Endothelial cell of umbilical vein (primary cell): ENCODE results near the gene TWF2. TPM values are rescaled to one million over a fixed set of nuclear protein-coding genes. Genes with fewer than 3 reads are reported as not detected.
A peak's percentile ranks its signal among the peaks of the same experiment; 100 is the strongest.

Source experiments
- BruUV-seq: library from RNA; stranded (reverse); fragments of 400-500 nt; replicated peaks from 2 replicates; lab custom pipeline; 2021; lab: Mats Ljungman, UMichigan
- CTCF ChIA-PET: fragments of 300-600, 350-600 bp; sonication (Branson Sonifier 250); formaldehyde crosslinking; loops from one replicate; lab custom pipeline; 2021; ENCODE audit warnings: antibody characterized with exemption, inconsistent platforms; lab: Charles Lee
- POLR2A ChIA-PET: fragments of 300-600, 350-600 bp; sonication (Branson Sonifier 250); formaldehyde crosslinking; loops from one replicate; lab custom pipeline; 2021; ENCODE audit warnings: antibody characterized with exemption, inconsistent platforms; lab: Charles Lee
- DNase-seq: peaks from one replicate; pipeline ENCODE4 v3.0.0-alpha.2; 2011; ENCODE audit warnings: low read depth, low spot score
- FAIRE-seq: peaks from 2 replicates; lab custom pipeline; 2011; peaks lifted over from hg19 to GRCh38; lab: Jason Lieb, UNC
- H2AFZ ChIP-seq: 2 replicates; pipeline ENCODE4 v1.6.0; 2012; ENCODE audit warnings: low read depth, low read length, control low read depth, inconsistent platforms
- H3K27ac ChIP-seq: 2 replicates; pipeline ENCODE4 v1.5.1; 2011; ENCODE audit warnings: low read depth, mild to moderate bottlenecking, control low read depth, low read length, moderate library complexity; ENCODE audit not compliant: insufficient read depth
- H3K27me3 ChIP-seq, 2 experiments: 2 replicates each; pipeline versions ENCODE4 v1.6.0 to v1.6.1; 2011; ENCODE audit warnings: low read length in 2 of 2, mixed read lengths in 1 of 2; ENCODE audit not compliant: control insufficient read depth in 2 of 2, insufficient read depth in 2 of 2
- H3K36me3 ChIP-seq, 2 experiments: 2 replicates in 1 of 2; 3 replicates in 1 of 2; pipeline ENCODE4 v1.5.1; 2011; ENCODE audit warnings: low read length in 2 of 2, mild to moderate bottlenecking in 1 of 2, moderate library complexity in 1 of 2; ENCODE audit not compliant: control insufficient read depth in 2 of 2, insufficient read depth in 2 of 2; ENCODE audit errors: extremely low read depth in 1 of 2
- H3K4me1 ChIP-seq: 3 replicates; pipeline ENCODE4 v1.5.1; 2011; ENCODE audit warnings: mild to moderate bottlenecking, low read length; ENCODE audit not compliant: control insufficient read depth, insufficient read depth; ENCODE audit errors: extremely low read depth
- H3K4me2 ChIP-seq: 2 replicates; pipeline ENCODE4 v1.6.1; 2011; ENCODE audit warnings: low read length, control low read depth, mixed read lengths; ENCODE audit not compliant: insufficient read depth
- H3K4me3 ChIP-seq, 3 experiments: fragments of 200-600 bp in 1 of 3; sonication (generic), shearing (Covaris generic) in 1 of 3; replicated peaks in 1 of 3; 2 replicates each; pipeline ENCODE4 v1.5.1; 2011 to 2016; ENCODE audit warnings: control low read depth in 3 of 3, low read length in 3 of 3, mild to moderate bottlenecking in 2 of 3, inconsistent platforms in 1 of 3, low read depth in 1 of 3, moderate library complexity in 1 of 3; ENCODE audit not compliant: insufficient read depth in 1 of 3
- H3K79me2 ChIP-seq: 2 replicates; pipeline ENCODE4 v1.6.0; 2012; ENCODE audit warnings: low read length, inconsistent platforms; ENCODE audit not compliant: control insufficient read depth, insufficient read depth
- H3K9ac ChIP-seq: replicated peaks from 2 replicates; pipeline ENCODE3; 2011; ENCODE audit warnings: low read length, control low read depth; ENCODE audit not compliant: insufficient read depth; ENCODE audit errors: extremely low read depth
- H3K9me1 ChIP-seq: replicated peaks from 3 replicates; pipeline ENCODE4 v1.6.0; 2011; ENCODE audit warnings: mild to moderate bottlenecking, low read length; ENCODE audit not compliant: control insufficient read depth, insufficient read depth; ENCODE audit errors: extremely low read depth
- H3K9me3 ChIP-seq: replicated peaks from 2 replicates; pipeline ENCODE4 v1.5.1; 2012; ENCODE audit warnings: low read length, inconsistent platforms; ENCODE audit not compliant: control insufficient read depth, insufficient read depth
- H4K20me1 ChIP-seq: replicated peaks from 2 replicates; pipeline ENCODE3; 2011; ENCODE audit warnings: mild to moderate bottlenecking, low read length; ENCODE audit not compliant: control insufficient read depth, insufficient read depth; ENCODE audit errors: extremely low read depth
- EZH2 ChIP-seq: IDR thresholded peaks from 2 replicates; pipeline ENCODE4 v1.6.1; 2012; ENCODE audit warnings: borderline replicate concordance, low read depth, mild to moderate bottlenecking, moderate library complexity, low read length, inconsistent platforms; ENCODE audit not compliant: severe bottlenecking
- FOS ChIP-seq: IDR thresholded peaks from 2 replicates; pipeline ENCODE4 v1.6.1; 2011; ENCODE audit warnings: mild to moderate bottlenecking, low read length, moderate library complexity, borderline replicate concordance; ENCODE audit not compliant: insufficient read depth
- GATA2 ChIP-seq: IDR thresholded peaks from 2 replicates; pipeline ENCODE4 v1.7.0; 2011; ENCODE audit warnings: low read depth, mild to moderate bottlenecking, moderate library complexity, mixed read lengths, low read length; ENCODE audit not compliant: insufficient read length, insufficient read depth
- JUN ChIP-seq: IDR thresholded peaks from 2 replicates; pipeline ENCODE4 v1.6.1; 2011; ENCODE audit warnings: borderline replicate concordance, low read depth; ENCODE audit not compliant: insufficient read length, insufficient read depth
- MAX ChIP-seq: IDR thresholded peaks from 2 replicates; pipeline ENCODE4 v1.6.1; 2011; ENCODE audit not compliant: insufficient read depth, insufficient read length
- MYC ChIP-seq: IDR thresholded peaks from one replicate; pipeline ENCODE4 v1.6.1; 2011; ENCODE audit warnings: mild to moderate bottlenecking, low read depth, low read length
- POLR2A ChIP-seq: IDR thresholded peaks from 2 replicates; pipeline ENCODE4 v1.6.1; 2012; ENCODE audit warnings: low read depth, mild to moderate bottlenecking, control low read depth, low read length
- POLR2AphosphoS5 ChIP-seq: IDR thresholded peaks from 2 replicates; pipeline ENCODE4 v1.6.1; 2012; ENCODE audit warnings: low read depth, mild to moderate bottlenecking, control low read depth, low read length, moderate library complexity; ENCODE audit not compliant: insufficient read depth
- dilution Hi-C: fragments of 300-500 bp; cut with MboI; formaldehyde crosslinking; loops from one replicate; pipeline ENCODE4 v1.15.0; 2019; ENCODE audit warnings: low sequenced_read_pairs; ENCODE audit not compliant: extremely low pct_ligation_motif_present
- intact Hi-C: fragments of 100-400 bp; cut with micrococcal nuclease; formaldehyde crosslinking; loops from one replicate; pipeline ENCODE4 v1.10.0; 2022
- polyA plus RNA-seq, 4 experiments: library from polyadenylated mRNA; depleted of rRNA in 3 of 4; stranded (reverse) in 3 of 4; unstranded in 1 of 4; fragments of >200 nt; gene quantifications; 2 replicates each; pipeline versions ENCODE4 v1.2.1 to v1.2.3, GENCODE V29; 2011 to 2012; ENCODE audit warnings: missing spikeins in 1 of 4
- total RNA-seq: library from RNA; stranded (reverse); gene quantifications from 2 replicates; pipeline ENCODE4 v1.2.3, GENCODE V29; 2021
- TF ChIP-seq, protein P1 (sequence below), 2 donors: IDR thresholded peaks; 1 replicate in 1 of 2; 2 replicates in 1 of 2; pipeline ENCODE4 v1.5.1; 2011; ENCODE audit warnings: low read length in 2 of 2, mild to moderate bottlenecking in 2 of 2, moderate library complexity in 2 of 2, control low read depth in 1 of 2, inconsistent platforms in 1 of 2, low read depth in 1 of 2; ENCODE audit not compliant: insufficient read depth in 1 of 2; ENCODE audit errors: extremely low read depth in 1 of 2

Gene TWF2
- total and polyA plus RNA-seq, 2 donors (not counting 3 experiments of a cell fraction or from before 2014, with no cell fraction given), result 82.9 to 134 TPM

- no peaks in the 10 kb centered on the region for H3K79me2 ChIP-seq
- H3K27me3 ChIP-seq, result no peaks in the 10 kb centered on the region
- H3K9ac ChIP-seq, result no peak overlapping the region
- no peak overlapping the region for H2AFZ ChIP-seq
- peaks cover 7 to 18% of the 10 kb centered on the region in 2 experiments for H3K36me3 ChIP-seq
- H3K9me3 ChIP-seq, result no peaks in the 10 kb centered on the region
- ChIA-PET POLR2A (interaction anchor here (0.8 to 1.9 kb wide), 2 partner anchors 9 to 60 kb away, joined by 5 to 8 read pairs; partner anchors contain the start of gene WDR82), CTCF (interaction anchor here (0.9 to 9.7 kb wide), 6 partner anchors 19 to 229 kb away, joined by 3 to 133 read pairs (median 10); partner anchors contain the start of gene TWF2)
- dilution Hi-C loops (no loop called here), intact Hi-C loops (loop anchor here (5.0 kb wide), 1 partner anchor 216 kb away; no protein-coding TSS in a partner anchor)
- BruUV-seq, result TSS peak; percentile 55
- H3K27ac ChIP-seq, result peak overlapping the region; percentile 97
- TF ChIP-seq MYC (no peak), POLR2AphosphoS5 (no peak), EZH2 (no peak), GATA2 (no peak), POLR2A (no peak), JUN (no peak), MAX (no peak), FOS (no peak)
- TF ChIP-seq, protein P1, sequence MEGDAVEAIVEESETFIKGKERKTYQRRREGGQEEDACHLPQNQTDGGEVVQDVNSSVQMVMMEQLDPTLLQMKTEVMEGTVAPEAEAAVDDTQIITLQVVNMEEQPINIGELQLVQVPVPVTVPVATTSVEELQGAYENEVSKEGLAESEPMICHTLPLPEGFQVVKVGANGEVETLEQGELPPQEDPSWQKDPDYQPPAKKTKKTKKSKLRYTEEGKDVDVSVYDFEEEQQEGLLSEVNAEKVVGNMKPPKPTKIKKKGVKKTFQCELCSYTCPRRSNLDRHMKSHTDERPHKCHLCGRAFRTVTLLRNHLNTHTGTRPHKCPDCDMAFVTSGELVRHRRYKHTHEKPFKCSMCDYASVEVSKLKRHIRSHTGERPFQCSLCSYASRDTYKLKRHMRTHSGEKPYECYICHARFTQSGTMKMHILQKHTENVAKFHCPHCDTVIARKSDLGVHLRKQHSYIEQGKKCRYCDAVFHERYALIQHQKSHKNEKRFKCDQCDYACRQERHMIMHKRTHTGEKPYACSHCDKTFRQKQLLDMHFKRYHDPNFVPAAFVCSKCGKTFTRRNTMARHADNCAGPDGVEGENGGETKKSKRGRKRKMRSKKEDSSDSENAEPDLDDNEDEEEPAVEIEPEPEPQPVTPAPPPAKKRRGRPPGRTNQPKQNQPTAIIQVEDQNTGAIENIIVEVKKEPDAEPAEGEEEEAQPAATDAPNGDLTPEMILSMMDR (IDR thresholded peaks at IDR 0.05; ENCODE audit: extremely low read depth in 1 of 2, insufficient read depth in 1 of 2, low read depth in 1 of 2, low read length in 2 of 2), result no peak
- H3K4me3 ChIP-seq, result no peak overlapping the region
- H3K4me2 ChIP-seq, result peak overlapping the region; percentile 0
- no peaks in the 10 kb centered on the region for H4K20me1 ChIP-seq
- H3K9me1 ChIP-seq, result no peaks in the 10 kb centered on the region
- H3K4me1 ChIP-seq, result peaks cover 32% of the 10 kb centered on the region
- DNase-seq (peak; percentile 29), FAIRE-seq (no peak)
These were observed 20.9 kb downstream of the TWF2 start for GRCh38 chr3:52218026-52218425.
